H1 (cell line): ENCODE data around the gene PSD. TPM values are rescaled to one million over a fixed set of nuclear protein-coding genes. Genes with fewer than 3 reads are reported as not detected.

Experiments used
- CTCF ChIA-PET: fragments of 300-600 bp; sonication (Branson Sonifier 250); formaldehyde crosslinking; loops from one replicate; lab custom pipeline; 2021; ENCODE audit not compliant: partially characterized antibody; lab: Charles Lee
- POLR2A ChIA-PET: fragments of 300-600 bp; sonication (Branson Sonifier 250); formaldehyde crosslinking; loops from one replicate; lab custom pipeline; 2021; ENCODE audit warnings: inconsistent platforms; ENCODE audit not compliant: partially characterized antibody; lab: Charles Lee
- DNase-seq, 2 experiments: peaks; one replicate each; pipeline versions ENCODE4 v3.0.0 to v3.0.0-alpha.2; 2010 to 2022; ENCODE audit warnings: low spot score in 2 of 2, low read depth in 1 of 2, mixed read lengths in 1 of 2
- FAIRE-seq: peaks from 2 replicates; lab custom pipeline; 2011; peaks lifted over from hg19 to GRCh38; lab: Jason Lieb, UNC
- H2AFZ ChIP-seq: 2 replicates; pipeline ENCODE4 v1.8.1; 2012; ENCODE audit warnings: low read length, inconsistent platforms
- H2AK5ac ChIP-seq: 2 replicates; pipeline ENCODE4 v1.6.1; 2013; ENCODE audit warnings: low read depth, low read length
- H2BK120ac ChIP-seq: replicated peaks from 2 replicates; pipeline ENCODE3; 2013; ENCODE audit warnings: low read depth, low read length, inconsistent platforms
- H2BK12ac ChIP-seq: 2 replicates; pipeline ENCODE4 v1.6.1; 2013; ENCODE audit warnings: low read depth, low read length
- H2BK15ac ChIP-seq: 2 replicates; pipeline ENCODE4 v1.6.1; 2013; ENCODE audit warnings: low read length
- H2BK20ac ChIP-seq: 2 replicates; pipeline ENCODE4 v1.6.1; 2013; ENCODE audit warnings: low read length
- H2BK5ac ChIP-seq: 2 replicates; pipeline ENCODE4 v1.6.1; 2013; ENCODE audit warnings: low read depth, low read length
- H3K14ac ChIP-seq: 2 replicates; pipeline ENCODE4 v1.6.1; 2013; ENCODE audit warnings: inconsistent platforms; ENCODE audit not compliant: insufficient read length
- H3K18ac ChIP-seq: 2 replicates; pipeline ENCODE4 v1.6.1; 2013; ENCODE audit warnings: low read length; ENCODE audit errors: extremely low read depth
- H3K23ac ChIP-seq: 2 replicates; pipeline ENCODE4 v1.6.1; 2013; ENCODE audit warnings: inconsistent platforms; ENCODE audit not compliant: insufficient read length
- H3K23me2 ChIP-seq: 2 replicates; pipeline ENCODE4 v1.6.1; 2013; ENCODE audit warnings: low read depth, low read length
- H3K27ac ChIP-seq: 2 replicates; pipeline ENCODE4 v1.6.1; 2011; ENCODE audit warnings: low read depth, low read length, inconsistent platforms
- H3K27me3 ChIP-seq, 4 experiments: replicated peaks in 1 of 4; 1 replicate in 1 of 4; 2 replicates in 3 of 4; pipeline versions ENCODE4 v1.6.1 to v1.8.1; 2011 to 2013; ENCODE audit warnings: low read length in 3 of 4, mild to moderate bottlenecking in 3 of 4, inconsistent platforms in 2 of 4, mixed read lengths in 2 of 4, moderate library complexity in 1 of 4; ENCODE audit not compliant: control insufficient read depth in 3 of 4, insufficient read depth in 3 of 4; ENCODE audit errors: extremely low read depth in 1 of 4
- H3K36me3 ChIP-seq, 4 experiments: 2 replicates each; pipeline versions ENCODE4 v1.6.1 to v1.8.1; 2011 to 2013; ENCODE audit warnings: mild to moderate bottlenecking in 4 of 4, low read length in 3 of 4, moderate library complexity in 2 of 4, control low read depth in 1 of 4, inconsistent platforms in 1 of 4; ENCODE audit not compliant: insufficient read depth in 4 of 4, control insufficient read depth in 2 of 4
- H3K4ac ChIP-seq: replicated peaks from 2 replicates; pipeline ENCODE3; 2013; ENCODE audit warnings: low read length, low read depth, mixed read lengths, inconsistent platforms; ENCODE audit not compliant: insufficient read length
- H3K4me1 ChIP-seq, 4 experiments: replicated peaks in 1 of 4; 1 replicate in 1 of 4; 2 replicates in 3 of 4; pipeline versions ENCODE4 v1.6.1 to v1.8.1; 2011 to 2013; ENCODE audit warnings: low read length in 3 of 4, inconsistent platforms in 2 of 4, mixed read lengths in 1 of 4; ENCODE audit not compliant: insufficient read depth in 4 of 4, control insufficient read depth in 3 of 4
- H3K4me2 ChIP-seq, 2 experiments: 2 replicates each; pipeline versions ENCODE4 v1.6.1 to v1.8.1; 2011 to 2013; ENCODE audit warnings: low read depth in 2 of 2, low read length in 2 of 2, control low read depth in 1 of 2, inconsistent platforms in 1 of 2, mild to moderate bottlenecking in 1 of 2; ENCODE audit not compliant: insufficient read depth in 1 of 2
- H3K4me3 ChIP-seq, 4 experiments: fragments of 200-600, 300-600 bp in 1 of 4; sonication (generic), shearing (Covaris generic), sonication (Bioruptor Twin) in 1 of 4; 2 replicates each; pipeline versions ENCODE4 v1.5.1 to v1.8.1; 2011 to 2016; ENCODE audit warnings: low read length in 4 of 4, low read depth in 3 of 4, control low read depth in 2 of 4, inconsistent platforms in 2 of 4, mild to moderate bottlenecking in 2 of 4, mixed read lengths in 1 of 4, moderate library complexity in 1 of 4; ENCODE audit not compliant: insufficient read depth in 2 of 4; ENCODE audit errors: extremely low read depth in 1 of 4
- H3K56ac ChIP-seq: replicated peaks from 2 replicates; pipeline ENCODE3; 2013; ENCODE audit warnings: low read depth, mild to moderate bottlenecking, mixed read lengths, low read length, inconsistent platforms; ENCODE audit not compliant: insufficient read length
- H3K79me1 ChIP-seq: 2 replicates; pipeline ENCODE4 v1.6.1; 2013; ENCODE audit warnings: low read depth, low read length, control low read depth
- H3K79me2 ChIP-seq, 2 experiments: 2 replicates each; pipeline versions ENCODE4 v1.6.1 to v1.8.1; 2012 to 2013; ENCODE audit warnings: low read length in 2 of 2, mild to moderate bottlenecking in 2 of 2, inconsistent platforms in 1 of 2; ENCODE audit not compliant: insufficient read depth in 2 of 2, control insufficient read depth in 1 of 2
- H3K9ac ChIP-seq, 4 experiments: replicated peaks in 1 of 4; 1 replicate in 1 of 4; 2 replicates in 3 of 4; pipeline versions ENCODE4 v1.6.1 to v1.8.1; 2011 to 2013; ENCODE audit warnings: low read depth in 3 of 4, low read length in 3 of 4, control low read depth in 2 of 4, mild to moderate bottlenecking in 2 of 4, moderate library complexity in 2 of 4, inconsistent platforms in 1 of 4; ENCODE audit errors: extremely low read depth in 1 of 4
- H3K9me3 ChIP-seq, 2 experiments: 2 replicates each; pipeline versions ENCODE4 v1.6.1 to v1.8.1; 2012 to 2013; ENCODE audit warnings: mild to moderate bottlenecking in 2 of 2, moderate library complexity in 2 of 2, control low read depth in 1 of 2, inconsistent platforms in 1 of 2, low read depth in 1 of 2, low read length in 1 of 2, mixed read lengths in 1 of 2; ENCODE audit not compliant: insufficient read depth in 2 of 2
- H4K20me1 ChIP-seq, 2 experiments: replicated peaks in 1 of 2; 2 replicates each; pipeline versions ENCODE3 to v1.8.1; 2011 to 2013; ENCODE audit warnings: inconsistent platforms in 2 of 2, low read length in 2 of 2, mild to moderate bottlenecking in 1 of 2; ENCODE audit not compliant: insufficient read depth in 2 of 2, control insufficient read depth in 1 of 2
- H4K5ac ChIP-seq: 2 replicates; pipeline ENCODE4 v1.6.1; 2013; ENCODE audit warnings: low read length, low read depth, mixed read lengths, inconsistent platforms; ENCODE audit not compliant: insufficient read length
- H4K8ac ChIP-seq: 2 replicates; pipeline ENCODE4 v1.8.0; 2013; ENCODE audit warnings: mild to moderate bottlenecking, moderate library complexity, low read length, inconsistent platforms; ENCODE audit not compliant: insufficient read depth; ENCODE audit errors: extremely low read depth
- H4K91ac ChIP-seq: replicated peaks from 2 replicates; pipeline ENCODE3; 2013; ENCODE audit warnings: low read length, mixed read lengths, inconsistent platforms; ENCODE audit not compliant: insufficient read length
- BRCA1 ChIP-seq: IDR thresholded peaks from 2 replicates; pipeline ENCODE4 v1.6.1; 2012; ENCODE audit warnings: low read depth, low read length, improper control_type of control experiment
- CBX8 ChIP-seq: fragments of 300-800, 300-1000 bp; sonication (generic); IDR thresholded peaks from 2 replicates; pipeline ENCODE4 v1.7.1; 2016; ENCODE audit warnings: low read depth, low read length, borderline replicate concordance
- CHD1 ChIP-seq: IDR thresholded peaks from 2 replicates; pipeline ENCODE4 v1.6.1; 2012; ENCODE audit warnings: low read depth, low read length, improper control_type of control experiment
- CREB1 ChIP-seq: IDR thresholded peaks from 2 replicates; pipeline ENCODE4 v1.6.1; 2012; ENCODE audit warnings: inconsistent platforms
- E2F6 ChIP-seq: IDR thresholded peaks from 2 replicates; pipeline ENCODE4 v1.6.1; 2012; ENCODE audit warnings: inconsistent platforms
- GABPA ChIP-seq: IDR thresholded peaks from 2 replicates; pipeline ENCODE4 v1.6.1; 2011; ENCODE audit warnings: mild to moderate bottlenecking, low read length, moderate library complexity, borderline replicate concordance; ENCODE audit not compliant: insufficient read depth
- PHF8 ChIP-seq: fragments of 200-600 bp; sonication (generic); conservative IDR thresholded peaks from 2 replicates; pipeline ENCODE4 v1.7.1; 2012; ENCODE audit warnings: low read depth, mild to moderate bottlenecking, inconsistent platforms, low read length, moderate library complexity
- RNF2 ChIP-seq: fragments of 200-900, 300-1000 bp; sonication (generic); IDR thresholded peaks from 2 replicates; pipeline ENCODE4 v1.7.1; 2016; ENCODE audit warnings: borderline replicate concordance, low read depth, mild to moderate bottlenecking, antibody characterized with exemption, low read length; ENCODE audit not compliant: poor library complexity, severe bottlenecking; ENCODE audit errors: missing control alignments
- TAF1 ChIP-seq: IDR thresholded peaks from 2 replicates; pipeline ENCODE4 v1.6.1; 2011; ENCODE audit warnings: mild to moderate bottlenecking, low read depth, low read length
- USF2 ChIP-seq: IDR thresholded peaks from 2 replicates; pipeline ENCODE4 v1.6.1; 2011; ENCODE audit warnings: low read length, improper control_type of control experiment
- YY1 ChIP-seq: IDR thresholded peaks from 2 replicates; pipeline ENCODE4 v1.6.1; 2011; ENCODE audit warnings: low read depth, mild to moderate bottlenecking, low read length
- WGBS, 2 experiments: shearing (Covaris generic) in 1 of 2; methylation state at CpG; one replicate each; pipeline versions ENCODE4 v1.1.6 to v1.1.7; 2013 to 2015; ENCODE audit warnings: low lambda C conversion rate in 2 of 2, mixed read lengths in 2 of 2, inconsistent platforms in 1 of 2, low coverage in 1 of 2, missing lambda C conversion rate in 1 of 2; ENCODE audit not compliant: insufficient replicate concordance in 2 of 2, insufficient coverage in 1 of 2, insufficient read length in 1 of 2; ENCODE audit errors: extremely low coverage in 1 of 2, missing lambda C conversion rate in 1 of 2; 5-methylcytosine and 5-hydroxymethylcytosine counted together
- polyA plus RNA-seq, 7 experiments: library from polyadenylated mRNA; depleted of rRNA in 3 of 7; stranded (reverse) in 5 of 7; unstranded in 2 of 7; fragments of >200 nt in 5 of 7; fragments of 200-250 nt in 2 of 7; gene quantifications; 1 replicate in 5 of 7; 2 replicates in 1 of 7; 4 replicates in 1 of 7; pipeline versions ENCODE4 v1.2.1 to v1.2.3, GENCODE V29; 2011 to 2013; ENCODE audit warnings: missing spikeins in 2 of 7, mixed read lengths in 2 of 7
- total RNA-seq: library from RNA; stranded (reverse); fragmentation: NEBNext Ultra II Directional; extraction: Animal tissue kit (Norgen Biotek cat#: 25700); gene quantifications from 2 replicates; pipeline ENCODE4 v1.2.1, GENCODE V29; 2021

PSD gene
- total and polyA plus RNA-seq, 2 of the 8 experiments (the other 6 are each of a cell fraction or from before 2014, with no cell fraction given), result 5.4 to 6.0 TPM

GRCh38 chr10:102424145-102424544 is 5.6 kb upstream of the PSD start:
- Histone ChIP-seq H3K23ac (no peak overlapping the region), H3K27me3 (no peaks in the 10 kb centered on the region), H3K9ac (no peak overlapping the region), H3K4ac (no peak overlapping the region), H3K36me3 (0 out of 8 replicates have a peak, but pooled peaks cover 0 to 3% (median 0%) of the 10 kb centered on the region in 4 experiments), H4K91ac (no peak overlapping the region), H2BK12ac (no peak overlapping the region), H2BK5ac (no peak overlapping the region), H3K4me2 (no peak overlapping the region), H3K14ac (no peak overlapping the region), H4K5ac (no peak overlapping the region), H2AK5ac (no peak overlapping the region), H3K23me2 (peaks cover 22% of the 10 kb centered on the region), H3K4me3 (no peak overlapping the region), H3K18ac (no peak overlapping the region), H3K4me1 (peaks cover 0 to 15% (median 5%) of the 10 kb centered on the region in 4 experiments; a peak in 4 of 7 replicates), H2BK120ac (no peak overlapping the region), H4K20me1 (peaks cover 5 to 9% of the 10 kb centered on the region in 2 experiments), H3K79me1 (no peaks in the 10 kb centered on the region), H3K56ac (no peak overlapping the region), H3K9me3 (no peaks in the 10 kb centered on the region), H2BK20ac (no peak overlapping the region), H3K79me2 (no peaks in the 10 kb centered on the region), H2BK15ac (no peak overlapping the region), H4K8ac (no peak overlapping the region), H2AFZ (no peak overlapping the region), H3K27ac (no peak overlapping the region)
- CTCF ChIA-PET, result interaction anchor here (0.6 to 9.5 kb wide), 22 partner anchors 7 to 314 kb away, joined by 3 to 78 read pairs (median 4); partner anchors contain the start of gene CUEDC2
- 92% methylated on average over 9 of the region's 9 CpGs; no CpG with 5 or more reads in 1 of the 2 experiments for WGBS, 2 experiments
- POLR2A ChIA-PET, result interaction anchor here (1.6 to 7.9 kb wide), 5 partner anchors 7 to 39 kb away, joined by 3 to 56 read pairs (median 51); partner anchors contain the start of genes C10orf95 and CUEDC2
- DNase-seq (no peak), FAIRE-seq (no peak)
- TF ChIP-seq RNF2, result no peak
- TF ChIP-seq E2F6, result no peak
- no peak for TF ChIP-seq YY1
- no peak for TF ChIP-seq USF2
- no peak for TF ChIP-seq BRCA1
- TF ChIP-seq PHF8, result no peak
- no peak for TF ChIP-seq TAF1
- TF ChIP-seq CREB1, result no peak
- no peak for TF ChIP-seq CHD1
- TF ChIP-seq GABPA, result no peak
- no peak for TF ChIP-seq CBX8
